Common myeloid progenitor, CD34-positive (primary cell): Measurements from ENCODE around the gene KMT5C.

Source experiments
- CTCF ChIA-PET: fragments of 350-600 bp; sonication (Branson Sonifier 250); formaldehyde crosslinking; loops from one replicate; lab custom pipeline; 2021; ENCODE audit warnings: antibody characterized with exemption; lab: Charles Lee
- POLR2A ChIA-PET: fragments of 350-600 bp; sonication (Branson Sonifier 250); formaldehyde crosslinking; loops from one replicate; lab custom pipeline; 2021; ENCODE audit warnings: antibody characterized with exemption; lab: Charles Lee
- DNase-seq, 3 donors: peaks; one replicate each; pipeline versions ENCODE4 v3.0.0 to v3.0.0-alpha.2; 2013
- H3K27ac ChIP-seq, 2 experiments: 1 replicate in 1 of 2; 2 replicates in 1 of 2; pipeline ENCODE4 v1.7.0; 2013; ENCODE audit warnings: inconsistent platforms in 2 of 2, low read length in 2 of 2, mild to moderate bottlenecking in 2 of 2, low read depth in 1 of 2, moderate library complexity in 1 of 2; ENCODE audit not compliant: severe bottlenecking in 2 of 2, insufficient read depth in 1 of 2, poor library complexity in 1 of 2
- H3K27me3 ChIP-seq, 5 experiments: replicated peaks in 2 of 5; 1 replicate in 3 of 5; 2 replicates in 2 of 5; pipeline versions ENCODE4 v1.6.1 to v1.7.0; 2013; ENCODE audit warnings: low read length in 4 of 5, mild to moderate bottlenecking in 2 of 5, moderate library complexity in 2 of 5, inconsistent platforms in 1 of 5; ENCODE audit not compliant: insufficient read depth in 5 of 5, control insufficient read depth in 4 of 5
- H3K36me3 ChIP-seq, 4 experiments: 1 replicate in 2 of 4; 2 replicates in 2 of 4; pipeline versions ENCODE4 v1.6.1 to v1.7.0; 2013; ENCODE audit warnings: low read length in 3 of 4, control low read depth in 1 of 4, mild to moderate bottlenecking in 1 of 4; ENCODE audit not compliant: control insufficient read depth in 4 of 4, insufficient read depth in 4 of 4
- H3K4me1 ChIP-seq, 4 experiments: 1 replicate in 3 of 4; 2 replicates in 1 of 4; pipeline versions ENCODE4 v1.6.1 to v1.7.1; 2013; ENCODE audit warnings: low read length in 3 of 4, mild to moderate bottlenecking in 3 of 4, control low read depth in 1 of 4, inconsistent platforms in 1 of 4, moderate library complexity in 1 of 4; ENCODE audit not compliant: control insufficient read depth in 4 of 4, insufficient read depth in 4 of 4; ENCODE audit errors: control extremely low read depth in 1 of 4
- H3K4me3 ChIP-seq, 7 experiments: 1 replicate in 4 of 7; 2 replicates in 3 of 7; pipeline versions ENCODE4 v1.5.1 to v1.7.0; 2013; ENCODE audit warnings: mild to moderate bottlenecking in 7 of 7, low read length in 6 of 7, moderate library complexity in 6 of 7, inconsistent platforms in 2 of 7, low read depth in 2 of 7, control low read depth in 1 of 7; ENCODE audit not compliant: insufficient read depth in 4 of 7, control insufficient read depth in 1 of 7; ENCODE audit errors: extremely low read depth in 1 of 7
- H3K9me3 ChIP-seq, 5 experiments: 1 replicate in 4 of 5; 2 replicates in 1 of 5; pipeline versions ENCODE4 v1.6.1 to v1.7.1; 2013; ENCODE audit warnings: low read length in 4 of 5, mild to moderate bottlenecking in 2 of 5, inconsistent platforms in 1 of 5, low read depth in 1 of 5, moderate library complexity in 1 of 5; ENCODE audit not compliant: control insufficient read depth in 4 of 5, insufficient read depth in 2 of 5; ENCODE audit errors: control extremely low read depth in 1 of 5
- WGBS: methylation state at CpG from one replicate; pipeline ENCODE4 v1.1.5; 2013; ENCODE audit not compliant: insufficient coverage; 5-methylcytosine and 5-hydroxymethylcytosine counted together

The KMT5C gene

GRCh38 chr19:55303477-55303876 lies 36.2 kb upstream of the KMT5C start:
- no peaks in the 10 kb centered on the region for H3K27me3 ChIP-seq
- WGBS, result 97% methylated on average over 11 of the region's 11 CpGs
- H3K36me3 ChIP-seq, result peaks cover 0 to 9% (median 4%) of the 10 kb centered on the region in 4 experiments
- no peak overlapping the region for H3K4me3 ChIP-seq
- DNase-seq, result no peak
- H3K9me3 ChIP-seq, result no peaks in the 10 kb centered on the region
- POLR2A ChIA-PET, result interaction anchor here (0.9 kb wide), 1 partner anchor 36 kb away, joined by 4 read pairs; no protein-coding TSS in a partner anchor
- CTCF ChIA-PET, result interaction anchor here (0.6 to 4.2 kb wide), 9 partner anchors 11 to 85 kb away, joined by 3 to 37 read pairs (median 6); partner anchors contain the start of genes KMT5C, PPP6R1, TMEM150B and TMEM238
- peaks cover 0 to 18% (median 11%) of the 10 kb centered on the region in 4 experiments for H3K4me1 ChIP-seq
- H3K27ac ChIP-seq, result no peak overlapping the region

DNA sequence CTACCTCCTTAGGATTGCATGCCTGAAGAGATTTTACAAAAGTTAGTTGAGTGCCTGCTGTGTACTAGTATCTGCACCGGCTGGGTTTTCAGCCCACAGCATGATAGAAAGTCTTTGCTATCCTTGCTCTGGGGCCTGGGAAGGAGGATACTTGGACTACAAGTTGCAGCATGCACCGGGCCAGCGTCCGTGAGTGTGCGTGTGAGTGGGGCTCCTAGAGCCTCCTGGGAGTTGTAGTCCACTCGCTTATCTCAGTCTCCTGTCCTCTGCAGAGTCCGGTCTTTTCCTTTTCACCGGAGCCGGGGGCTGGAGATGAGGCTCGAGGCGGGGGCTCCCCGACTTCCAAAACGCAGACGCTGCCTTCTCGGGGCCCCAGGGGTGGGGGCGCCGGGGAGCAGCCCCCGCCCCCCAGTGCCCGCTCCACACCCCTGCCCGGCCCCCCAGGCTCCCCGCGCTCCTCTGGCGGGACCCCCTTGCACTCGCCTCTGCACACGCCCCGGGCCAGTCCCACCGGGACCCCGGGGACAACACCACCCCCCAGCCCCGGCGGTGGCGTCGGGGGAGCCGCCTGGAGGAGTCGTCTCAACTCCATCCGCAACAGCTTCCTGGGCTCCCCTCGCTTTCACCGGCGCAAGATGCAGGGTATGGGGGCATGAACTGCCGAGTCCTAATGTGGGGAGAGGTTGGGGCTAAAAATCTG lies 35.2 kb upstream of the KMT5C start:
- ChIA-PET CTCF (interaction anchor here (4.2 kb wide), 2 partner anchors 12 to 79 kb away, joined by 30 to 37 read pairs; partner anchors contain the start of gene TMEM238), POLR2A (no interaction called here)
- Histone ChIP-seq H3K4me3 (no peak overlapping the region), H3K9me3 (no peaks in the 10 kb centered on the region), H3K36me3 (peaks cover 0 to 16% (median 6%) of the 10 kb centered on the region in 4 experiments), H3K4me1 (peaks cover 0 to 18% (median 11%) of the 10 kb centered on the region in 4 experiments), H3K27ac (no peak overlapping the region), H3K27me3 (no peaks in the 10 kb centered on the region)
- 98% methylated on average over 32 of the region's 39 CpGs for WGBS
- peak in 2 of 3 donors; percentile 49 to 59 for DNase-seq

DNA sequence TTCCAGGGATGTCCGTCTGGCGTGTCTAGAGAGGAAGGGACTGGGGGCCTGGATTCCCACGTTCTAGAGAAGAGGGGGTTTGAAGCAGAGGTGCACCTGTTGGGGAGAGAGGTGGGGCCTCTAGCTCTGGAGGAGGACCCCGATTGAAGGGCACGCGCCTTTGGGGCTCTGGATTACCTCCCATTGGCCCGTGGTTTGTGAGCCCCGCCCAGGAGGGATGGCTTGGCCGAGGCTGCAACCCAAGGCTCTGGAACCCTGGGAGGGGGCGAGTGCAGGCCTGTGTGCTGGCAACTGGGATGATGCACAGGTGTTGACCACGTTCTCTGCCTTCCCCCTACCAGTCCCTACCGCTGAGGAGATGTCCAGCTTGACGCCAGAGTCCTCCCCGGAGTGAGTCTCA lies 34.7 kb upstream of the KMT5C start:
- Histone ChIP-seq H3K4me3 (no peak overlapping the region), H3K27me3 (no peaks in the 10 kb centered on the region), H3K9me3 (no peaks in the 10 kb centered on the region), H3K27ac (no peak overlapping the region), H3K36me3 (peaks cover 0 to 21% (median 8%) of the 10 kb centered on the region in 4 experiments), H3K4me1 (peaks cover 0 to 18% (median 11%) of the 10 kb centered on the region in 4 experiments)
- ChIA-PET POLR2A (no interaction called here), CTCF (no interaction called here)
- no peak for DNase-seq
- 94% methylated on average over 10 of the region's 14 CpGs for WGBS

DNA sequence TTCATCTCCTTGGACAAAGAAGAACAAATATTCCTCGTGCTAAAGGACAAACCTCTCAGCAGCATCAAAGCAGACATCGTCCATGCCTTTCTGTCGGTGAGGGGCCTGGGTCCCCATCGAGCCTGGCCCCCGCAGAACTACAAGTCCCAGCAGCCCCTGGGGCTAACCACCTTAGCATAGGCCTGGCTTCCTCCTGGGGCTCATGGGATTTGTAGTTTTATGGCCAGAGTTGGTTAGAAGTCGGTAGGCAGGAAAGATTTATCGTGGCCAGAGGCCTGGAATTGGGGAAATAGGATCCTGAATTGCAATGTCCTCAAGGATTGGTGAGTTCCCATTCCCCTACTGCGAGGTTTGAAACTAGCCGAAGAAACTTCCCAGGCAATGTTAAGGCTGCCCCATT lies 34.2 kb upstream of the KMT5C start:
- WGBS, result 83% methylated on average over 8 of the region's 9 CpGs
- ChIA-PET CTCF (interaction anchor here (1.1 to 1.2 kb wide), 2 partner anchors 13 to 79 kb away, joined by 4 read pairs; partner anchors contain the start of gene TMEM238), POLR2A (no interaction called here)
- DNase-seq, result peak in 2 of 3 donors; percentile 66 to 72
- Histone ChIP-seq H3K27ac (no peak overlapping the region), H3K4me3 (no peak overlapping the region), H3K4me1 (peaks cover 0 to 18% (median 11%) of the 10 kb centered on the region in 4 experiments), H3K36me3 (peaks cover 0 to 24% (median 8%) of the 10 kb centered on the region in 4 experiments), H3K9me3 (no peaks in the 10 kb centered on the region), H3K27me3 (no peaks in the 10 kb centered on the region)

DNA sequence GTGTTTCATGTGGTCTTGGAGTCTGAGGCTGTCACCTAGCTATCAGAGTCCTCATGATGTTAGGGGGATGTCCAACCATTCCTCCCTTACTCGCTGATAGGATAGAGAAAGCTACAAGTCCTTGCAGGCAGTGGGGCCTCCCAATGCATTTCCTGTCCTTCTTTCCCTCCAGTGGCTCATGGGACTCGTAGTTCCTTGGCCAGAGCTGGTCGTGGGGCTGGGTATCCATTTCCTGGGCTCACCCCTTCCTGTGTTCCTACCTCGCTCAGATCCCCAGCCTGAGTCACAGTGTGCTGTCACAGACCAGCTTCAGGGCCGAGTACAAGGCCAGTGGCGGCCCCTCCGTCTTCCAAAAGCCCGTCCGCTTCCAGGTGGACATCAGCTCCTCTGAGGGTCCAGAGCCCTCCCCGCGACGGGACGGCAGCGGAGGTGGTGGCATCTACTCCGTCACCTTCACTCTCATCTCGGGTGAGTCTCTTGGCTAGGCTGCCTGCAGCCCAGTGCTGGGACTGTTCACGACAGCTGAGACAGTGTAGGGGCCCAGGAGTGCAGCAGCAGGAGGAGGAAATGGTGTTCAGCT lies 33.6 kb upstream of the KMT5C start:
- ChIA-PET CTCF (interaction anchor here (0.9 to 1.2 kb wide), 3 partner anchors 12 to 78 kb away, joined by 3 to 4 read pairs (median 4); partner anchors contain the start of gene TMEM238), POLR2A (no interaction called here)
- H3K27ac ChIP-seq, result no peak overlapping the region
- H3K4me3 ChIP-seq, result no peak overlapping the region
- no peaks in the 10 kb centered on the region for H3K27me3 ChIP-seq
- no peaks in the 10 kb centered on the region for H3K9me3 ChIP-seq
- peaks cover 0 to 24% (median 8%) of the 10 kb centered on the region in 4 experiments for H3K36me3 ChIP-seq
- H3K4me1 ChIP-seq, result peaks cover 0 to 18% (median 11%) of the 10 kb centered on the region in 4 experiments
- DNase-seq, result no peak
- 94% methylated on average over 17 of the region's 17 CpGs for WGBS

- no peak for DNase-seq
- Histone ChIP-seq H3K4me3 (no peak overlapping the region), H3K27ac (no peak overlapping the region), H3K4me1 (peaks cover 0 to 13% (median 7%) of the 10 kb centered on the region in 4 experiments), H3K9me3 (no peaks in the 10 kb centered on the region), H3K27me3 (no peaks in the 10 kb centered on the region), H3K36me3 (peaks cover 0 to 24% (median 8%) of the 10 kb centered on the region in 4 experiments)
- ChIA-PET POLR2A (no interaction called here), CTCF (interaction anchor here (0.9 to 1.2 kb wide), 3 partner anchors 12 to 78 kb away, joined by 3 to 4 read pairs (median 4); partner anchors contain the start of gene TMEM238)
- 100% methylated on average over 2 of the region's 3 CpGs for WGBS
Observed at GRCh38 chr19:55306712-55307111, 33.0 kb upstream of the KMT5C start.
